ENCODE measurements around the gene DPF3. TPM values are rescaled to one million over a fixed set of nuclear protein-coding genes. Genes with fewer than 3 reads are reported as not detected.

Gene DPF3
- total RNA-seq, 4 donors from 2014 or later, result 16.7 to 27.8 (median 20.3) TPM

GRCh38 chr14:72747652-72748051 is 146.2 kb downstream of the DPF3 start:
- no peak for TF ChIP-seq POLR2A (IDR thresholded peaks at IDR 0.05)
- no peak for TF ChIP-seq CTCF (IDR thresholded peaks at IDR 0.05 in 4 of 5, conservative IDR thresholded peaks at IDR 0.05 in 1 of 5)
- intact Hi-C loops (cut with DNase I; ENCODE audit: low total_unique reads), result no loop called here
- in situ Hi-C loops (cut with MboI; ENCODE audit: low sequenced_read_pairs in 4 of 4), result loop anchor here in 2 of 4 donors (10.0 kb wide), 2 partner anchors 147 to 157 kb away; partner anchors contain the start of gene DPF3 (in 1 of the 2)
- Histone ChIP-seq H3K4me1 (peaks cover 25 to 27% of the 10 kb centered on the region in 2 donors), H3K27ac (peak overlapping the region in 3 of 4 donors; percentile 64 to 76 (median 68)), H3K4me3 (no peak overlapping the region), H3K27me3 (no peaks in the 10 kb centered on the region), H3K9me3 (no peaks in the 10 kb centered on the region), H3K36me3 (no peaks in the 10 kb centered on the region)
- DNase-seq (no peak), ATAC-seq (no peak)

- no peaks in the 10 kb centered on the region for H3K27me3 ChIP-seq
- TF ChIP-seq POLR2A (IDR thresholded peaks at IDR 0.05) (no peak), CTCF (IDR thresholded peaks at IDR 0.05 in 4 of 5, conservative IDR thresholded peaks at IDR 0.05 in 1 of 5) (peak in 4 of 5 experiments; percentile 24 to 46 (median 43))
- peak overlapping the region; percentile 63 to 76 (median 66) for H3K27ac ChIP-seq
- H3K4me1 ChIP-seq, result peaks cover 27 to 31% of the 10 kb centered on the region in 2 donors
- in situ Hi-C loops (cut with MboI; ENCODE audit: low sequenced_read_pairs in 4 of 4), result loop anchor here in 2 of 4 donors (10.0 kb wide), 2 partner anchors 149 to 159 kb away; partner anchors contain the start of gene DPF3 (in 1 of the 2)
- H3K9me3 ChIP-seq, result no peaks in the 10 kb centered on the region
- DNase-seq (peak in 1 of 2 donors; percentile 72), ATAC-seq (peak; percentile 80 to 88)
- no peaks in the 10 kb centered on the region for H3K36me3 ChIP-seq
- intact Hi-C loops (cut with DNase I; ENCODE audit: low total_unique reads), result loop anchor here (1.0 kb wide), 1 partner anchor 159 kb away; no protein-coding TSS in a partner anchor
- H3K4me3 ChIP-seq, result no peak overlapping the region
Measured at GRCh38 chr14:72745991-72746980, 147.6 kb downstream of the DPF3 start.

- Histone ChIP-seq H3K36me3 (no peaks in the 10 kb centered on the region), H3K27me3 (no peaks in the 10 kb centered on the region), H3K9me3 (no peaks in the 10 kb centered on the region), H3K4me3 (no peak overlapping the region), H3K27ac (peak overlapping the region; percentile 63 to 76 (median 66)), H3K4me1 (peaks cover 27 to 33% of the 10 kb centered on the region in 2 donors)
- DNase-seq (no peak), ATAC-seq (no peak)
- TF ChIP-seq POLR2A (IDR thresholded peaks at IDR 0.05) (no peak), CTCF (IDR thresholded peaks at IDR 0.05 in 4 of 5, conservative IDR thresholded peaks at IDR 0.05 in 1 of 5) (no peak)
- intact Hi-C loops (cut with DNase I; ENCODE audit: low total_unique reads) (no loop called here), in situ Hi-C loops (cut with MboI; ENCODE audit: low sequenced_read_pairs in 4 of 4) (loop anchor here in 2 of 4 donors (10.0 kb wide), 2 partner anchors 149 to 159 kb away; partner anchors contain the start of gene DPF3 (in 1 of the 2))
Measured at GRCh38 chr14:72745546-72745945, 148.4 kb downstream of the DPF3 start.

- no peaks in the 10 kb centered on the region for H3K27me3 ChIP-seq
- no peak for ATAC-seq
- no peaks in the 10 kb centered on the region for H3K9me3 ChIP-seq
- no peaks in the 10 kb centered on the region for H3K36me3 ChIP-seq
- DNase-seq, result no peak
- H3K4me3 ChIP-seq, result no peak overlapping the region
- in situ Hi-C loops (cut with MboI; ENCODE audit: low sequenced_read_pairs in 4 of 4) (loop anchor here in 2 of 4 donors (10.0 kb wide), 2 partner anchors 150 to 160 kb away; partner anchors contain the start of gene DPF3 (in 1 of the 2)), intact Hi-C loops (cut with DNase I; ENCODE audit: low total_unique reads) (no loop called here)
- H3K4me1 ChIP-seq, result peaks cover 25 to 33% of the 10 kb centered on the region in 2 donors
- no peak for TF ChIP-seq CTCF (IDR thresholded peaks at IDR 0.05 in 4 of 5, conservative IDR thresholded peaks at IDR 0.05 in 1 of 5)
- no peak for TF ChIP-seq POLR2A (IDR thresholded peaks at IDR 0.05)
- H3K27ac ChIP-seq, result peak overlapping the region in 2 of 4 donors; percentile 23 to 31
Measured at GRCh38 chr14:72744416-72745120, 149.3 kb downstream of the DPF3 start.

Data from gastrocnemius medialis (tissue), 4 donors.